Measurements from ENCODE around the gene SLC38A10.

- no peak for TF ChIP-seq CTCF (IDR thresholded peaks at IDR 0.05)
- no peak for TF ChIP-seq EP300 (IDR thresholded peaks at IDR 0.05)
- TF ChIP-seq POLR2A (IDR thresholded peaks at IDR 0.05): no peak
Observed at GRCh38 chr17:81231121-81231645, 63.9 kb downstream of the SLC38A10 start.
